HEK293 (cell line): ENCODE measurements around the gene GATC.

Experiments
- BCL11A ChIP-seq: fragments of 450-650 bp; formaldehyde crosslinking; IDR thresholded peaks from 2 replicates; pipeline ENCODE4 v1.5.1; 2016; ENCODE audit warnings: low read depth, missing biosample characterization, missing genetic modification characterization
- EGR2 ChIP-seq: fragments of 450-650 bp; formaldehyde crosslinking; IDR thresholded peaks from 2 replicates; pipeline ENCODE4 v1.5.1; 2016; ENCODE audit warnings: low read depth, missing biosample characterization, missing genetic modification characterization
- ELK4 ChIP-seq: IDR thresholded peaks from 2 replicates; pipeline ENCODE4 v1.6.1; 2011; ENCODE audit warnings: mild to moderate bottlenecking, low read depth, low read length, borderline replicate concordance
- GLI2 ChIP-seq: fragments of 450-650 bp; formaldehyde crosslinking; IDR thresholded peaks from 2 replicates; pipeline ENCODE4; 2017; ENCODE audit warnings: missing biosample characterization, missing genetic modification characterization, low read depth, borderline replicate concordance
- GLIS2 ChIP-seq: fragments of 450-650 bp; formaldehyde crosslinking; IDR thresholded peaks from 2 replicates; pipeline ENCODE4 v1.5.1; 2016; ENCODE audit warnings: missing biosample characterization, missing genetic modification characterization
- HOXA7 ChIP-seq: sonication (generic); formaldehyde crosslinking; IDR thresholded peaks from 2 replicates; pipeline ENCODE4 v1.8.1; 2022; ENCODE audit warnings: missing genetic modification reagents, borderline replicate concordance
- IKZF3 ChIP-seq: fragments of 450-650 bp; IDR thresholded peaks from 2 replicates; pipeline ENCODE4 v1.5.0; 2018; ENCODE audit warnings: missing biosample characterization, mild to moderate bottlenecking, missing genetic modification characterization, moderate library complexity
- KLF1 ChIP-seq: fragments of 450-650 bp; formaldehyde crosslinking; IDR thresholded peaks from 2 replicates; pipeline ENCODE4 v1.5.1; 2016; ENCODE audit warnings: missing biosample characterization, missing genetic modification characterization
- MZF1 ChIP-seq: fragments of 450-650 bp; formaldehyde crosslinking; IDR thresholded peaks from 2 replicates; pipeline ENCODE4 v1.5.1; 2017; ENCODE audit warnings: missing biosample characterization, missing genetic modification characterization, borderline replicate concordance
- OVOL3 ChIP-seq: fragments of 450-650 bp; formaldehyde crosslinking; IDR thresholded peaks from 2 replicates; pipeline ENCODE4 v1.5.1; 2016; ENCODE audit warnings: missing biosample characterization, missing genetic modification characterization
- PRDM2 ChIP-seq: fragments of 450-650 bp; formaldehyde crosslinking; IDR thresholded peaks from 2 replicates; pipeline ENCODE4 v1.5.1; 2016; ENCODE audit warnings: missing biosample characterization, missing genetic modification characterization, borderline replicate concordance
- PRDM6 ChIP-seq: fragments of 450-650 bp; formaldehyde crosslinking; IDR thresholded peaks from 2 replicates; pipeline ENCODE4 v1.5.1; 2017; ENCODE audit warnings: missing biosample characterization, missing genetic modification characterization
- SP2 ChIP-seq: fragments of 450-650 bp; formaldehyde crosslinking; IDR thresholded peaks from 2 replicates; pipeline ENCODE4 v1.5.1; 2016; ENCODE audit warnings: missing biosample characterization, missing genetic modification characterization
- SP7 ChIP-seq: fragments of 450-650 bp; formaldehyde crosslinking; IDR thresholded peaks from 2 replicates; pipeline ENCODE4 v1.5.1; 2016; ENCODE audit warnings: missing biosample characterization, missing genetic modification characterization
- YY1 ChIP-seq: fragments of 450-650 bp; formaldehyde crosslinking; IDR thresholded peaks from 2 replicates; pipeline ENCODE4 v1.5.1; 2018; ENCODE audit warnings: missing biosample characterization, missing genetic modification characterization
- ZBTB20 ChIP-seq: fragments of 450-650 bp; formaldehyde crosslinking; IDR thresholded peaks from 2 replicates; pipeline ENCODE4 v1.5.1; 2016; ENCODE audit warnings: missing biosample characterization, missing genetic modification characterization
- ZFP3 ChIP-seq: fragments of 450-650 bp; formaldehyde crosslinking; IDR thresholded peaks from 2 replicates; pipeline ENCODE4 v1.5.1; 2016; ENCODE audit warnings: low read depth, missing biosample characterization, missing genetic modification characterization
- ZFP41 ChIP-seq: fragments of 450-650 bp; formaldehyde crosslinking; IDR thresholded peaks from 2 replicates; pipeline ENCODE4 v1.5.1; 2016; ENCODE audit warnings: missing biosample characterization, missing genetic modification characterization, borderline replicate concordance
- ZNF138 ChIP-seq: fragments of 450-650 bp; formaldehyde crosslinking; IDR thresholded peaks from 2 replicates; pipeline ENCODE4 v1.5.1; 2016; ENCODE audit warnings: missing biosample characterization, missing genetic modification characterization, borderline replicate concordance
- ZNF18 ChIP-seq: fragments of 450-650 bp; formaldehyde crosslinking; IDR thresholded peaks from 2 replicates; pipeline ENCODE4 v1.5.1; 2016; ENCODE audit warnings: missing biosample characterization, missing genetic modification characterization
- ZNF214 ChIP-seq: fragments of 450-650 bp; formaldehyde crosslinking; IDR thresholded peaks from 2 replicates; pipeline ENCODE4 v1.5.1; 2017; ENCODE audit warnings: missing biosample characterization, mild to moderate bottlenecking, missing genetic modification characterization, borderline replicate concordance
- ZNF311 ChIP-seq: fragments of 450-650 bp; formaldehyde crosslinking; IDR thresholded peaks from 2 replicates; pipeline ENCODE4 v1.5.1; 2017; ENCODE audit warnings: missing biosample characterization, missing genetic modification characterization, borderline replicate concordance
- ZNF350 ChIP-seq: fragments of 450-650 bp; formaldehyde crosslinking; IDR thresholded peaks from 2 replicates; pipeline ENCODE4 v1.5.0; 2017; ENCODE audit warnings: missing biosample characterization, mild to moderate bottlenecking, missing genetic modification characterization
- ZNF362 ChIP-seq: fragments of 450-650 bp; formaldehyde crosslinking; IDR thresholded peaks from 2 replicates; pipeline ENCODE4 v1.5.1; 2016; ENCODE audit warnings: missing biosample characterization, missing genetic modification characterization
- ZNF366 ChIP-seq: fragments of 450-650 bp; formaldehyde crosslinking; conservative IDR thresholded peaks from 2 replicates; pipeline ENCODE4 v1.5.1; 2016; ENCODE audit warnings: missing biosample characterization, missing genetic modification characterization
- ZNF513 ChIP-seq: fragments of 450-650 bp; IDR thresholded peaks from 2 replicates; pipeline ENCODE4 v1.5.1; 2018; ENCODE audit warnings: missing biosample characterization, missing genetic modification characterization
- ZNF580 ChIP-seq: fragments of 450-650 bp; formaldehyde crosslinking; IDR thresholded peaks from 2 replicates; pipeline ENCODE4 v1.5.1; 2016; ENCODE audit warnings: missing biosample characterization, missing genetic modification characterization
- ZNF677 ChIP-seq: fragments of 450-650 bp; IDR thresholded peaks from 2 replicates; pipeline ENCODE4 v1.5.0; 2018; ENCODE audit warnings: missing biosample characterization, mild to moderate bottlenecking, missing genetic modification characterization, moderate library complexity

GATC gene

GRCh38 chr12:120474616-120474960 lies 28.3 kb downstream of the GATC start (continued):
- TF ChIP-seq SP2 (tag by site-specific recombination) (peak; percentile 53), PRDM6 (tag by site-specific recombination) (no peak), ZNF214 (tag by site-specific recombination) (no peak), EGR2 (tag by site-specific recombination) (no peak), ZNF138 (tag by site-specific recombination) (no peak), ZNF366 (tag by site-specific recombination) (0 out of 2 replicates have a peak, but pooled peaks have one; percentile 18), OVOL3 (no peak), KLF1 (tag by site-specific recombination) (no peak), ZFP3 (tag by site-specific recombination) (no peak), MZF1 (tag by site-specific recombination) (no peak), PRDM2 (tag by site-specific recombination) (no peak), ZNF350 (no peak), ZNF18 (no peak), HOXA7 (no peak), YY1 (tag by site-specific recombination) (no peak), ELK4 (no peak), ZNF362 (tag by site-specific recombination) (0 out of 2 replicates have a peak, but pooled peaks have one; percentile 8), BCL11A (tag by site-specific recombination) (no peak), IKZF3 (0 out of 2 replicates have a peak, but pooled peaks have one; percentile 36), GLI2 (no peak), ZNF677 (tag by site-specific recombination) (no peak), GLIS2 (tag by site-specific recombination) (no peak; the same call in 1 of the 2 replicates), ZBTB20 (tag by site-specific recombination) (peak; percentile 23; the same call in 1 of the 2 replicates), ZNF513 (tag by site-specific recombination) (no peak), SP7 (tag by site-specific recombination) (0 out of 2 replicates have a peak, but pooled peaks have one; percentile 40), ZNF580 (tag by site-specific recombination) (no peak), ZNF311 (tag by site-specific recombination) (no peak), ZFP41 (tag by site-specific recombination) (no peak)
